NCI-H2227 (cell line): Measurements from ENCODE around the gene ANKRD36.
"Not testable (repeated sequence)": the region's sequence is repeated elsewhere in the genome, so short reads cannot be mapped to it uniquely, and the experiment has no call there.

Source experiments
- DNase-seq: peaks from one replicate; lab custom pipeline; 2025; ENCODE audit not compliant: unreplicated experiment; lab: John Stamatoyannopoulos, UW

Gene ANKRD36

GRCh38 chr2:97113050-97113881 is at the start of gene ANKRD36:
Gene ANKRD36 (plus strand): TSS chr2:97113153. CDS start chr2:97113740, 587 bp downstream.
- not testable (repeated sequence) for DNase-seq

DNA sequence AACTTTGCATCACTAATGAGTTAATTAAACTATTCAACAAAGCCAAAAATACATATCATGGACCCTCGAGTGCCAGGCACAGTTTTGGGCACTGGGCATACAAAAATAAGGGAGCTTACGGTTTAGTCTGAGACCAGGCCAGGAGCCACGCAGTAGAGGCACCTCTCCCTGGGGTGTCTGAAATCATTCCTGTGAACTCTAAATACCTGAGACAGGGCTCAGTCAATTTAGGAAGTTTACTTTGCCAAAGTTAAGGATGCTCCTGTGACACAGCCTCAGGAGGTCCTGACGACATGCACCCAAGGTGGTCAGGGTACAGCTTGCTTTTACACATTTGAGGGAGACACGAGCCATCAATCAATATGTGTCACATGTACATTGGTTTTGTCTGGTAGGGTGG is 46.9 kb upstream of the ANKRD36 start:
- DNase-seq: not testable (repeated sequence)

DNA sequence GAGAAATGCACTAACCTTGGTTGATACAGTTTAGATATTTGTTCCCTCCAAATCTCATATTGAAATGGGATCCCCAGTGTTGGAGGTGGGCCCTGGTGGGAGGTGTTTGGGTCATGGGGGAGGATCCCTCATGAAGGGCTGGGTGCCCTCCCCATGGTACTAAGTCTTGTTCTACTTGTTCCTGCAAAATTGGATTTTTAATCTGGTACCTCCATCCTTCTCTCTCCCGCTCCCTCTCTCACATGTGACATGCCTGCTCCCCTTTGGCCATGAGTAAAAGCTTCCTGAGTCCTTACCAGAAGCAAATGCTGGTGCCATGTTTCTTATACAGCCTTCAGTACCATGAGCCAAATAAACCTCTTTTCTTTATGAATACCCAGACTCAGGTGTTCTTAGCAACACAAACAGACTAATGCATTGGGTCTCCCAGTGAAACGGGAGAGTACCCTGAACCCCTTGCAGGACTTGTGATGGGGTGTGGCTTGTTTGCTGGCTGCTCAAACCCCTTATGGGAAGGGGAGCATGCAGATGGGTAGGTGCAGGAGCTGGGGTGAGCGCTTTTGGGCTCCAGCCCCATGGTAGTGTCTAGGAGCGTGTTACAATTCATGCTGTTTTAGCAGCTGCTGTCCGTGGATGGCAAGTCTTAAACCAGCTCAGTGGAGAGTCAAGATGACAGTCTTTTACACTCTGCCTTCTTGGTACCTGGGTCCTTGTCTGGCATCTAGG is 45.5 kb upstream of the ANKRD36 start:
- no peak for DNase-seq

DNA sequence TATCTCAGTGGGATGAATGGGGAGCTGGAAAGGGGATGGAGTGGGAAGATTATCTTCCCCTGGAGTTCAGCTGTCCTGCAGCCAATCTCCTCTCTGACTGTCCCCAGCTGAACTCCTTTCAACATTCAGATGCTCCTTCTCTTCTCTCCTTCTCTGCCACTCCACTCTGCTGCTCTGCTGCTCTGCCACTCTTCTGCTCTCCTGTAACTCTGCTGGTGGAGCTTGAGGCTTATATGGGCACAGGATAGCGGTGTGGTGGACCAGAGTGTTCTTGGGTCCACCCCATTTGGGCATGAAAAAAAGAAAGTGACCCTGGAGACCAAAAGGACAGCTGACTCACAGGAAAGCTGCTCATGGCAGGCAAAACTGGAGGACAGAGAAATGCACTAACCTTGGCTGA is 44.9 kb upstream of the ANKRD36 start:
- no peak for DNase-seq

DNA sequence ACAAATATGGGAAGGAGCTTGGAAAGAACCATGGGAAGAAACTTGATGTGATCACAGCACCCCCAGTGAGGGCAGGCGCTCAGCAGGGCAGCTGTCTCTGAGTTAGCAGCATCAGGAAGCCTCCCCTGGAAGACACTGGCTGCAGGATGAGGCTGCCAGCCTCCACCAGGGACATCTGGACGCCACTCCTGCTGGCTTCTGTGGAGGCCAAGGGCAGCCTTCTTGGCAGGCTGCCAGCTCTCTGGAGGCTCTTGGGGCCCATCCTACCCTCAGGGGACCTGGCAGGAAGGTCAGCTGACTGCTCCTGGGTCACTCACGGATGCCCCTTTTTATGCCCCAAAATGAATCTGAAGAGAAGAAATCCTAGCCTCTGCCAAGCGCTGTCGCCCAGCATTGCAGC is 44.2 kb upstream of the ANKRD36 start:
- DNase-seq: peak; percentile 15

- not testable (repeated sequence) for DNase-seq
Observed at GRCh38 chr2:97070915-97071314, 42.0 kb upstream of the ANKRD36 start.

DNA sequence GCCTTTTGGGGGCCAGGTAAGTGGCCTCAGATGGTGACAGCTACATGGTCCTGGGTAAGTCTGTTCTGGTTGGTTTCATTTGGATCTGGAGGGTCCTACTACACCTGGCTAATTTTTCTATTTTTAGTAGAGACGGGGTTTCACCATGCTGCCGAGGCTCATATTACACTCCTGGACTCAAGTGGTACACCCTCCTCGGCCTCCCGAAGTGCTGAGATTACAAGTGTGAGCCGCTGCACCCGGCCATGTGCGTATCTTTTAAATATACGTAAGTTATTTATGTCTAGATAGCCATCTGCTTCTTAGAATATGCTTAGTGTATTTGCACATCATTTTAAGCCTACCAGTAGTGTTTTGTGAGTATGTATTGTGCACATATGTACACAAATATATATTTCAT is 35.7 kb upstream of the ANKRD36 start:
- DNase-seq: not testable (repeated sequence)

DNA sequence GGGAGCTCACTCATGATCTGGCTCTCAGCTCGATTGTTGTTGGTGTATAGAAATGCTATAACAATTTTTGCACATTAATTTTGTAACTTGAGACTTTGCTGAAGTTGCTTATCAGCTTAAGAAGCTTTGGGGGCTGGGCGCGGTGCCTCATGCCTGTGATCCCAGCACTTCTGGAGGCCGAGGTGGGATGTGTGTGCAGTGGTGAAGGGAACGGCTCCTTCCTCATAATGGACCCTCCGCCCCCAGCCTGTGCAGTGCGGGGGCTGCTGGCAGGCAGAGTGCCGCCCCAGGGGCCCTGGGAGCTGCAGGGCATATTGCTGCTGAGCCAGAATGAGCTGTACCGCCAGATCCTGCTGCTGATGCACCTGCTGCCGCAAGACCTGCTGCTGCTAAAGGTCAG is 32.1 kb upstream of the ANKRD36 start:
- not testable (repeated sequence) for DNase-seq

- DNase-seq: not testable (repeated sequence)
Observed at GRCh38 chr2:97082206-97082605, 30.7 kb upstream of the ANKRD36 start.

DNA sequence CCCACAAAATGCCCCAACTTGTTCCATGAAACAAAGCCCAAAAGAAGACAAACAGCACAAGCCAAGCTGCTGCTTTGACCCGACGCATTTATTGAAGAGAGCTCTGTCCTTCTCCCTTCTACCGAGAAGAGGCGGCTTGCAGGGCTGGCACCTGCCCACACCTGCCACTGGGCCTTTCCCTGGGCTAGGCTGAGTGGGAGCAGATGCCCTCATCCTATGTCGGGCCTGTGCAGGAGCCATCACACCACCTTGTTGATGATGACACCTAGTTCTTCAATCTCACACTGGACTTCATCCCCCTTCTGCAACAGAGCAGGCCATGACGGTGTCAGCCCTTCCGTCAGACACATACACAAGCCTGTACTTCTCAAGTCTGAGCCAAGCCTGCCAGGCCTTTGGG is 29.4 kb upstream of the ANKRD36 start:
- DNase-seq: not testable (repeated sequence)

- DNase-seq: not testable (repeated sequence)
Observed at GRCh38 chr2:97085093-97085492, 27.9 kb upstream of the ANKRD36 start.

GRCh38 chr2:97088706-97089105 is 24.2 kb upstream of the ANKRD36 start:
- DNase-seq: not testable (repeated sequence)

DNA sequence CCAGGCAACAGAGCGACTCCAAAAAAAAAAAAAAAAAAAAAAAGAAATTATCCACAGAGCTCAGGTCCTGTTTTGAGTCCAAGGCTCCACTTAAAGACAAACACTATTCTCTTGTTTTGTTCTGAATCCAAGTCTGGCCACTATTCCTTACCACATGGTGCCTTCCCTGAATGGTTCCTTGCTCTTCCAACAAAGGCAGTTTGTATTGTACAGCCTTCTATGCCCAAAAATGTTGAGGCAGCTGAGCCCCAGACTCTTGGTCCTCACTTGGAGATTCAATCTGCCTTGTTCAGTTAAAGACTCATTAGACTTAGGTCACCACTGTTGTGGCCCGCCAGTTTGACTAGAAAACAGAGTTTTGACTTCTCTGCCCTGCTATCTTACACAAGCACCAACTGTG is 20.0 kb upstream of the ANKRD36 start:
- DNase-seq: not testable (repeated sequence)

DNA sequence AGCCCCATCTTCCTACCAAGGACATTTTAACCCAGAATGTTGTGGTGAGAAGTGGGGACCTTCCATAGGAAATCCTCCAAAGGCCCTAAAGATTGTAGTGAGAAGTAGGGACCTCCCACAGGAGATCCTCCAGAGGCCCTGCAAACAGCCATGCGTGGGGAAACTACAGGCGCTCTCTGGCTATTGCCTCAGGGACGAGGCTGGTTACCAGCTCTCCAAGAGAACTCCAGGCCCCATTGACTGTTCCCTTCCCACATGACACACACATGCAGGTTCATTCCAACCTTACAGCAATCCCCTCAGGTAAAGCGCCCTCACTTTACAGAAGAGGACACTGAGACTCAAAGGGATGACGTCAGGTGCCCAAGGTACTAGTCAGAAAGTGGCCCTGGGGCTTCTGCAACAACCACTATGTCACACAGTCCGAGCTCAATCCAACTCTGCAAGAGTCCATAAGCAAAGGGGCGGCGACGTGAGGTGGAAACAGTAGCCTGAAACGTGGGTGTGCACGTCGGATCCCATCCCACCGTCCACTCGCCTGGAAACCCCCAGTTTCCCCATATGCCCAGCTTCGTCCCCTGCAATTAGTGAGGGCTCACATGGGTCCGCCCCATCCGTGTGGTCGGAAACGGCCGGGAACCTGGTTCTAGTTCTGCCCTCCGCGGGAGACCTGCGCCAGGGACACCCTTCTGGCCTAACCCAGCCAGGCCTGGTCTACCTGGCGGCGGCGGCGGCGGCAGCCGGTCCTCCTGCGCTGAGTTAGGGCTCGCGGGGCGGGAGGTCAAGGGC is 18.8 kb upstream of the ANKRD36 start:
- DNase-seq: not testable (repeated sequence)

- DNase-seq: peak; percentile 85
Observed at GRCh38 chr2:97094772-97095611, 18.0 kb upstream of the ANKRD36 start, which contains the start of gene FAHD2B. Gene FAHD2B (minus strand): TSS chr2:97094882. CDS start chr2:97091706, 3,176 bp downstream.

- no peak for DNase-seq
Observed at GRCh38 chr2:97095661-97096060, 17.3 kb upstream of the ANKRD36 start.

DNA sequence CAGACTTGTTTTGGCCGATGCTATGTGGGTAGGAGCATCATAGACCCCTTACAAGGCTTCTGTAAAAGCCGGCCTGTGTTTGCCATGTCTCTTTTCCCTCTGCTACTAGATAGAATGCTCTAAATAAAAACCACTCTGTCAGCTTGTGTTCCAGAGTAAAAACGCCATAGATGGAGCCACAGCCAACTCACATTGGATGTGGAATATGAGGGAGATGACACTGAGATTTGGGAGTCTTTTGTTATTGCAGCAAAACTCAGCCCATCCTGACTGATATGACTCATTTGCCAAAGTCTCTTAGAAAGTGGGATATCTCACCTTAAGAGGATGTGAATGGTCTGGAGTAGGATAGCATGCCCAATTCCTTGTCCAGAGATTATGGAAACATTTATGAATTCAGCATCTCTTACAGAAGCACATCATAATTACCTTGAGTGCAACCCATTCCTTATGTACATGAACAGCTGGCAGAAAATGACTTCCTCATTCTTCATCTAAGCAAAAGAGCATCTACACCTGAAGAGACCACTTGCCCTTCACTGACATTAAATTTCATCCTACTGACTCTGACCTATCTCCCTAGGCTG is 14.1 kb upstream of the ANKRD36 start:
- DNase-seq: not testable (repeated sequence)

GRCh38 chr2:97106878-97107277 is 6.1 kb upstream of the ANKRD36 start:
- not testable (repeated sequence) for DNase-seq

DNA sequence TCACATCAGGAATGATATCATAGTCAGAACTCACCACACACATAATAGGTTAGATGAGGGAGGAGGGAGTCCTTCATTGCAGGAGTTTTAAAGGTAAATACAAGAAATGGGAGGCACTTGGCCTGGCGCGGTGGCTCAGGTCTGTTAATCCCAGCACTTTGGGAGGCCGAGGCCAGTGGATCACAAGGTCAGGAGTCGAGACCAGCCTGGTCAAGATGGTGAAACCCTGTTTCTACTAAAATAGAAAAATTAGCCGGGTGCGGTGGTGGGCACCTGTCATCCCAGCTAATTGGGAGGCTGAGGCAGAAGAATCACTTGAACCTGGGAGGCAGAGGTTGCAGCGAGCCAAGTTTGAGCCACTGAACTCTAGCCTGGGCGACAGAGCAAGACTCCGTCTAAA is 1.7 kb upstream of the ANKRD36 start:
- not testable (repeated sequence) for DNase-seq
